ENCODE results near the gene GPR153. TPM values are rescaled to one million over a fixed set of nuclear protein-coding genes. Genes with fewer than 3 reads are reported as not detected.
A peak's percentile ranks its signal among the peaks of the same experiment; 100 is the strongest.

The GPR153 gene
- total RNA-seq, 3 donors from 2014 or later, result 20.2 to 28.3 (median 20.4) TPM

DNA sequence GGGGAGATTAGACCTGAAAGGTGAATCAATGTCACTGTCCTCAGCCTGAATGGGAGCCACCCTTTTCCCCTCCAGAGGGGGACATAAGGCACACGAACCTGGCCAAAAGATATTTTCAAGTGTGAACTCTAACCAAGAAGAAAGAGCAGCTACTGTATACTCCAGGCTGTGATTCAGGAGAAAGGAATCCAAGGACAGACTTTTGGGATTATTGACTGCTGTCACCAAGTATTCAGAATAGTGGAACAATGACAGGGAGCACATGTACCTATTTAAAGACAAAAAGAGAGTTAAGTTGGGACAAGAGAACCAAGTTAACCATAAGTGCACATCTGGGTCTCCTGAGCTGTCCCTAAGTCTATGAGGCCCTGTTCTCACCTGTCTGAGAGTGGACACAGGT is 27.5 kb downstream of the GPR153 start:
- H3K36me3 ChIP-seq (ENCODE audit: low read depth), result no peaks in the 10 kb centered on the region
- H3K4me1 ChIP-seq (ENCODE audit: low read depth), result peaks cover 11% of the 10 kb centered on the region
- no peaks in the 10 kb centered on the region for H3K9me3 ChIP-seq
- intact Hi-C loops (cut with DNase I, micrococcal nuclease), result no loop called here
- DNase-seq (no peak), ATAC-seq (no peak)
- no peak for TF ChIP-seq CTCF (IDR thresholded peaks at IDR 0.05)
- H3K4me3 ChIP-seq, result no peak overlapping the region

DNA sequence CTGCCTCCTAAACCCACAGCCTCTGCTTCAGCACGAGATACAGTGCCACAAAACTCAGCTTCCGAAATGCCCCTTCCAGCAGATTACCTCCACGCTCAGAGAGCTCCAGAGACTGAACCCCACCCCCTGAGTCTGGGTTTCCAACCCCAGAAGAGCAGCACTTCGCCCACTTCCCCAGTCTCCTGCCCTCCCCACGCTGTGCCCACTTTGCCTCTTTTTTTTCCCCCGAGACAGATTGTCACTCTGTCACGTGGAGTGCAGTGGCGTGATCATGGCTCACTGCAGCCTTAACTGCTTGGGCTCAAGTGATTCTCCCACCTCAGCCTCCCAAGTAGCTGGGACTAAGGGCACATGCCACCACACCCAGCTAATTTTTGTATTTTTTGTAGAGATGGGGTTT is 35.2 kb downstream of the GPR153 start:
- ATAC-seq (no peak), DNase-seq (no peak)
- H3K9me3 ChIP-seq, result no peaks in the 10 kb centered on the region
- H3K36me3 ChIP-seq (ENCODE audit: low read depth), result no peaks in the 10 kb centered on the region
- no peak overlapping the region for H3K4me3 ChIP-seq
- TF ChIP-seq CTCF (IDR thresholded peaks at IDR 0.05), result no peak
- no peaks in the 10 kb centered on the region for H3K4me1 ChIP-seq (ENCODE audit: low read depth)
- intact Hi-C loops (cut with DNase I, micrococcal nuclease), result no loop called here

- Histone ChIP-seq H3K9me3 (no peaks in the 10 kb centered on the region), H3K4me3 (no peak overlapping the region), H3K36me3 (ENCODE audit: low read depth) (no peaks in the 10 kb centered on the region), H3K4me1 (ENCODE audit: low read depth) (no peaks in the 10 kb centered on the region)
- TF ChIP-seq CTCF (IDR thresholded peaks at IDR 0.05), result no peak
- intact Hi-C loops (cut with DNase I, micrococcal nuclease), result no loop called here
- ATAC-seq, result no peak
- DNase-seq, result no peak
Observed at GRCh38 chr1:6224718-6225117, 36.2 kb downstream of the GPR153 start.

- no peak for TF ChIP-seq CTCF (IDR thresholded peaks at IDR 0.05)
- ATAC-seq (no peak), DNase-seq (no peak)
- intact Hi-C loops (cut with DNase I, micrococcal nuclease), result no loop called here
- Histone ChIP-seq H3K4me1 (ENCODE audit: low read depth) (no peaks in the 10 kb centered on the region), H3K4me3 (no peak overlapping the region), H3K36me3 (ENCODE audit: low read depth) (no peaks in the 10 kb centered on the region), H3K9me3 (no peaks in the 10 kb centered on the region)
Observed at GRCh38 chr1:6223617-6224016, 37.3 kb downstream of the GPR153 start.

DNA sequence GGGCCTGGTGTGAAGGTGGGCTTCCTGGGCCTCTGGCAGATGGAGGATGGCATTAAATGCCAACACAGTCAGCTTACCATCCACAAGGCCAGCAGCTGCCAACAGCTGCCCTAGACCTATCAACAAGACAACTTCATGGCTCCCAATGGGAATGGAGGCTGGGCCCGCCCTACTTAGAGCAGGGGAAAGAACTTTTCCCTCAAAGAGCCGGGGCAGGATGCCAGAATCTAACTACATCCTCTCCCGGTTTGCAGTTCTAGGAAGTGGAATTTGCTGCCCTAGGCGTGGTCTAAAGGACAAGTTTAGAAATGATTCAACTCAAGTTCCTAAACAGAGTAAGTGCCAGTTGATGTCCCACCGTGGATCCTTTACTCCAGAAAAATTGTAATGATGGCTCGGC is 38.3 kb downstream of the GPR153 start:
- DNase-seq (peak in 1 of 3 donors; percentile 69), ATAC-seq (peak; percentile 68)
- Histone ChIP-seq H3K36me3 (ENCODE audit: low read depth) (no peaks in the 10 kb centered on the region), H3K4me3 (no peak overlapping the region), H3K4me1 (ENCODE audit: low read depth) (no peaks in the 10 kb centered on the region), H3K9me3 (no peaks in the 10 kb centered on the region)
- TF ChIP-seq CTCF (IDR thresholded peaks at IDR 0.05), result no peak
- intact Hi-C loops (cut with DNase I, micrococcal nuclease), result no loop called here

DNA sequence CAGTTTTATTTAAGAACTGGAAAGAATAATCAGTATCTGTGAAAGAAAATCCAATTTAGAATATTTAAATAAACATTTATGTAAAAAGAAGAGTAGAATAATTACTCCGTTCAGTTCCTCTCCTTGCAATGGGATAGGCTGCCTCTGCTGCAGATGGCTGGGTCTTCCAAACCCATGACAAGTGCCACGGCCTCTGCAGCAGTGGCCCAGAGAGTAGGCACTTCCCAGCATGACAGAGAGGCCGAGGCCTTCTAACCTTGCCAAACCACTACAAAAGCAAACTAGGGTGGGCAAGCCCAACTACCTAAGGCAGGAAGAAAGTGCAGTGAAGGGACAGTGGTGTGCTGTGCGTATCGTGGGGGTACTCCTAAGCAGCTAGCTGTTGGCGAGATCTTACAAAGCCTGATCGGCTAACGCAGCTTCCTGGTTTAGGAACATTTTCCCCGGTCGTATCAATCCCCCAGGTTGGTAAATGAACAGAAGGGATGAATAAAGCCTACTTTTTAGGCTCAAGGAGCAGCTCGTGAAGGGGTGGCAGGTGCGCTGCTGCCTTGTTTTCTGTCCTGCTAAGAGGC is 39.6 kb downstream of the GPR153 start:
- intact Hi-C loops (cut with DNase I, micrococcal nuclease), result no loop called here
- TF ChIP-seq CTCF (IDR thresholded peaks at IDR 0.05), result no peak
- Histone ChIP-seq H3K4me1 (ENCODE audit: low read depth) (no peaks in the 10 kb centered on the region), H3K36me3 (ENCODE audit: low read depth) (no peaks in the 10 kb centered on the region), H3K9me3 (no peaks in the 10 kb centered on the region), H3K4me3 (no peak overlapping the region)
- no peak for DNase-seq
- no peak for ATAC-seq

All from mucosa of descending colon (tissue), 3 donors.